Esophagus squamous epithelium (tissue), 4 donors: ENCODE measurements around the gene RAPGEF3.

ENCODE experiments used
- CTCF ChIP-seq, 6 experiments: fragments of 450-650 bp in 4 of 6; fragments of 200-600 bp in 2 of 6; sonication (generic) in 2 of 6; IDR thresholded peaks; one replicate each; pipeline ENCODE4 v1.5.1; 2016 to 2019; ENCODE audit warnings: antibody characterized with exemption in 6 of 6, mild to moderate bottlenecking in 4 of 6, moderate library complexity in 4 of 6
- POLR2A ChIP-seq, 4 donors: fragments of 450-650 bp; IDR thresholded peaks; one replicate each; pipeline ENCODE4 v1.6.1; 2017; ENCODE audit warnings: antibody characterized with exemption in 4 of 4, mild to moderate bottlenecking in 4 of 4, moderate library complexity in 3 of 4

GRCh38 chr12:47755655-47756562 lies 2.8 kb downstream of the RAPGEF3 start:
- TF ChIP-seq CTCF (IDR thresholded peaks at IDR 0.05) (no peak), POLR2A (IDR thresholded peaks at IDR 0.05) (no peak)
